Esophagus (tissue), 2 donors: ENCODE measurements around the gene BAAT. TPM values are rescaled to one million over a fixed set of nuclear protein-coding genes. Genes with fewer than 3 reads are reported as not detected.

Experiments
- H3K27ac ChIP-seq, 2 donors: one replicate each; pipeline ENCODE4 v1.5.1; 2013; ENCODE audit warnings: low read depth in 2 of 2, mild to moderate bottlenecking in 2 of 2, inconsistent platforms in 1 of 2, low read length in 1 of 2, moderate library complexity in 1 of 2
- H3K27me3 ChIP-seq, 2 donors: one replicate each; pipeline ENCODE4 v1.6.1; 2013; ENCODE audit warnings: low read length in 2 of 2, control low read depth in 1 of 2, mild to moderate bottlenecking in 1 of 2; ENCODE audit not compliant: insufficient read depth in 2 of 2, control insufficient read depth in 1 of 2
- H3K36me3 ChIP-seq, 2 donors: one replicate each; pipeline ENCODE4 v1.6.1; 2013; ENCODE audit warnings: low read length in 1 of 2; ENCODE audit not compliant: control insufficient read depth in 2 of 2, insufficient read depth in 2 of 2
- H3K4me1 ChIP-seq, 2 donors: one replicate each; pipeline ENCODE4 v1.6.1; 2013; ENCODE audit warnings: low read length in 1 of 2; ENCODE audit not compliant: control insufficient read depth in 2 of 2, insufficient read depth in 2 of 2
- H3K4me3 ChIP-seq, 2 donors: one replicate each; pipeline ENCODE4 v1.5.1; 2013; ENCODE audit warnings: low read length in 2 of 2, mild to moderate bottlenecking in 2 of 2, low read depth in 1 of 2, moderate library complexity in 1 of 2
- H3K9me3 ChIP-seq, 2 donors: one replicate each; pipeline ENCODE4 v1.6.1; 2013; ENCODE audit warnings: mild to moderate bottlenecking in 2 of 2, low read depth in 1 of 2, low read length in 1 of 2, moderate library complexity in 1 of 2; ENCODE audit not compliant: control insufficient read depth in 2 of 2, insufficient read depth in 1 of 2
- WGBS, 2 donors: extraction: QIAGEN DNeasy Blood & Tissue Kit; methylation state at CpG; one replicate each; pipeline ENCODE4 v1.1.7; 2013; 5-methylcytosine and 5-hydroxymethylcytosine counted together
- polyA plus RNA-seq, 2 donors: library from polyadenylated mRNA; stranded (reverse); fragments of 200-250 nt; gene quantifications; one replicate each; pipeline ENCODE4 v1.2.3, GENCODE V29; 2013
- donor health status: healthy with polysubstance abuse.
- donor health status: Bipolar disorder and iron deficiency.

The BAAT gene
- polyA plus RNA-seq, 2 donors: 0.01 TPM; not detected in 1

DNA sequence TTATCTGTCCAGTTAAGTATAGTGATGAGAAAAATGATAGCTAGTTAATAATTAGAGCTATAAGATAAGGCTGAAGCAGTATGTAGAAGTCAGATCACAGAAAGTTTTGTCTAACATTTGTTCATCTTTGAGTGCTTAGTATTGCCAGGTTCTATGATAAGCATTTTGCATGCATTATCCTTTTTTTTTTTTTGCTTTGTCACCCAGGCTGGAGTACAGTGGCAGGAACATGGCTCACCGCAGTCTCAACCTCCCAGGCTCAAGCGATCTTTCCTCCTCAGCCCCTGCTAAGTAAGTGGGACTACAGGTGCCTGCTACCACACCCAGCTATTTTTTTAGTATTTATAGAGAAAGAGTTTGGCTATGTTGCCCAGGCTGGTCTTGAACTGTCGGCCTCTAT lies 17.5 kb downstream of the BAAT start:
- no peaks in the 10 kb centered on the region for H3K9me3 ChIP-seq
- H3K27me3 ChIP-seq: no peaks in the 10 kb centered on the region
- H3K36me3 ChIP-seq: no peaks in the 10 kb centered on the region
- H3K27ac ChIP-seq: no peak overlapping the region
- 92 to 100% methylated on average over 3 of the region's 3 CpGs for WGBS, 2 donors
- no peaks in the 10 kb centered on the region for H3K4me1 ChIP-seq
- H3K4me3 ChIP-seq: no peak overlapping the region

DNA sequence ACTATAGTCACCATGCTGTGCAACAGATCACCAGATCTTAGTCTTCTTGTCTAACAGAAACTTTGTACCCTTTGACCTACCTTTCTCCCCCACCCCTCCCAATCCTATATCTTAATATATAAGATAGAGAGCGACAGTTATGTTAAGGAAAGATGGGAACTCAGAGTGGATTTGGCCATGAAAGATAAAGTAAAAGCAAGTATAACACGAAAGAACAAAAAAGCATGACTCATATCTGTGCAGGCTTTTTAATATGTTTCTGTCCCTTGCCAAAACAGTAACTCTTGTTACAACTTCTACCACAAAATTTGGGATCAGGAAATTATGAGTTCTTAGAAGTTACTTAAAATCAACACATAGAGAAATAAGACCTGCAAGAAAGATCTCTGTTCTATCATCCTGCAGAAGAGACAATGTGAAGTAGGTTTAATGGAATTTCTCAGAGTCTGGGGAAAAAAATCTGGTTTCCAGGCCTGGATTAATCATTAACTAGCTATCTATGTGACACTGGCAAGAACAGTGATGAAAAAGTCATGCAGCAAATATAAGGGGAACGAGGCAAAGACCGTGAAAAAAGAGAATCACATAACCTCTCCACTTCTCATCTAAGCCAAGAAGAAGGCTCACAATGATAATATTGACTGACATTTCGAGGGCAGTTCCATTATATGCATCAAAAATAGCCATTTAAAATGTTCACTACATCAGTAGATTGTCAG lies 18.6 kb downstream of the BAAT start:
- Histone ChIP-seq H3K4me1 (no peaks in the 10 kb centered on the region), H3K27ac (no peak overlapping the region), H3K36me3 (no peaks in the 10 kb centered on the region), H3K9me3 (no peaks in the 10 kb centered on the region), H3K4me3 (no peak overlapping the region), H3K27me3 (no peaks in the 10 kb centered on the region)
- 38 to 46% methylated on average over 5 of the region's 5 CpGs for WGBS, 2 donors

GRCh38 chr9:101365181-101365580 lies 19.6 kb downstream of the BAAT start:
- Histone ChIP-seq H3K4me3 (no peak overlapping the region), H3K27me3 (no peaks in the 10 kb centered on the region), H3K27ac (no peak overlapping the region), H3K36me3 (no peaks in the 10 kb centered on the region), H3K9me3 (no peaks in the 10 kb centered on the region), H3K4me1 (no peaks in the 10 kb centered on the region)

DNA sequence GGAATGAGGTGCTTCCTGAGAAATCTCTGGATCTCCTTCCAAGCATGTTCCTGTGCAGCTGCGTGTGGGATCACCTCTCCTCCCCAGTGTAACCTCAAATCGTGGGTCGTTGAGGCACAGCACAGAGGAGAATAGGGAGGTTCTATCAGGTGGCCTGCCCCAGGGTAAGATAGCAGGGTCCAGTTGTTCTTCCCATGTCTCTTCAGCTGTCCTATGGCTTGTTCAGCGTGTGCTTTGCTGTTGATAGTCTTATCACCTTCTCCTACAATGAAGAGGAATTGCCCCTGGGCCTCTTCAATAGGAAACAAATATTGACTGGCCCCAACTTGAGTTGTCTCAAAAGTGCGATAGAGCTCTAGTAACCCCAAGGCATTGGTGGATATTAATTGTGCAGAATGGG lies 22.4 kb downstream of the BAAT start:
- no peaks in the 10 kb centered on the region for H3K36me3 ChIP-seq
- WGBS, 2 donors: 84 to 88% methylated on average over 5 of the region's 5 CpGs
- no peak overlapping the region for H3K4me3 ChIP-seq
- H3K27me3 ChIP-seq: no peaks in the 10 kb centered on the region
- no peak overlapping the region for H3K27ac ChIP-seq
- H3K4me1 ChIP-seq: no peaks in the 10 kb centered on the region
- no peaks in the 10 kb centered on the region for H3K9me3 ChIP-seq

DNA sequence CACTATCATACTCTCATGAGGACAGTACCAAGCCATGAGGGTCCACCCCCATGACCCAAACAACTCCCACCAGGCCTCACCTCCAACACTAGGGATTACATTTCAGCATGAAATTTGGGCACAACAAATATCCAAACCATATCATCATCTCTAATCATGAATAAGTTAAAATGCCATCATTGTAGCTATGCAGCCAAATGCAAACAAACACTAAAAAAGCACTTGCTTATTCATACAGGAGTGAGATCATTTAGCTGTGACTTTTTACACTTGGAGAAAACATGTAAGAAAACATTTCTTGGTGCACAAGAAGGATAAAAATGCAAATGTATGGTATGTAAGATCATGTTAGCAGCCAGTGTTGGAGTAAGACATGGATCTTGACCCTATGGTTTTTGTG lies 24.2 kb downstream of the BAAT start:
- Histone ChIP-seq H3K27me3 (no peaks in the 10 kb centered on the region), H3K4me3 (no peak overlapping the region), H3K36me3 (no peaks in the 10 kb centered on the region), H3K27ac (no peak overlapping the region), H3K9me3 (no peaks in the 10 kb centered on the region), H3K4me1 (no peaks in the 10 kb centered on the region)

DNA sequence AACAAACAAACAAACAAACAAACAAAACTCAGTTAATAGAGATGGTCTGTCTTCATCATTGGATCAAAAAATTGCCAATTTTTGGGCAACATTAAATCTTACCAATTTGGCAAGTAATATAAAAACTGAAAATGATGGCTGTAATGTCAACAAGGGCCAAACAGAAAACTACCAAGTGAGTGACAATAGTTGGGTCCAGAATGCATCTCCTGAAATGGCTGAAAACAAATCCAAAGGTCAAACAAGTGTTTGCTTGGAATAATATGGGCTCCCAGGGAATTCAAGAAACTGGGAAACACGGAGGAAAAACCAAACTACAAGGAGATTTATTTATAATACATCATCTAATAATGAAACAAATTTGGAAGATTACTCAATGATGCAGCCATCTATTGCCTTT lies 25.1 kb downstream of the BAAT start:
- Histone ChIP-seq H3K9me3 (no peaks in the 10 kb centered on the region), H3K4me1 (peaks cover 0 to 2% of the 10 kb centered on the region in 2 donors), H3K4me3 (no peak overlapping the region), H3K27me3 (no peaks in the 10 kb centered on the region), H3K27ac (no peak overlapping the region), H3K36me3 (no peaks in the 10 kb centered on the region)
- WGBS, 2 donors: 74 to 83% methylated on average over 1 of the region's 1 CpG

- Histone ChIP-seq H3K27me3 (no peaks in the 10 kb centered on the region), H3K9me3 (no peaks in the 10 kb centered on the region), H3K4me3 (no peak overlapping the region), H3K4me1 (peaks cover 0 to 2% of the 10 kb centered on the region in 2 donors), H3K36me3 (no peaks in the 10 kb centered on the region), H3K27ac (no peak overlapping the region)
- WGBS, 2 donors: 43 to 45% methylated on average over 1 of the region's 1 CpG
These were observed 28.2 kb downstream of the BAAT start for GRCh38 chr9:101356619-101357018.

DNA sequence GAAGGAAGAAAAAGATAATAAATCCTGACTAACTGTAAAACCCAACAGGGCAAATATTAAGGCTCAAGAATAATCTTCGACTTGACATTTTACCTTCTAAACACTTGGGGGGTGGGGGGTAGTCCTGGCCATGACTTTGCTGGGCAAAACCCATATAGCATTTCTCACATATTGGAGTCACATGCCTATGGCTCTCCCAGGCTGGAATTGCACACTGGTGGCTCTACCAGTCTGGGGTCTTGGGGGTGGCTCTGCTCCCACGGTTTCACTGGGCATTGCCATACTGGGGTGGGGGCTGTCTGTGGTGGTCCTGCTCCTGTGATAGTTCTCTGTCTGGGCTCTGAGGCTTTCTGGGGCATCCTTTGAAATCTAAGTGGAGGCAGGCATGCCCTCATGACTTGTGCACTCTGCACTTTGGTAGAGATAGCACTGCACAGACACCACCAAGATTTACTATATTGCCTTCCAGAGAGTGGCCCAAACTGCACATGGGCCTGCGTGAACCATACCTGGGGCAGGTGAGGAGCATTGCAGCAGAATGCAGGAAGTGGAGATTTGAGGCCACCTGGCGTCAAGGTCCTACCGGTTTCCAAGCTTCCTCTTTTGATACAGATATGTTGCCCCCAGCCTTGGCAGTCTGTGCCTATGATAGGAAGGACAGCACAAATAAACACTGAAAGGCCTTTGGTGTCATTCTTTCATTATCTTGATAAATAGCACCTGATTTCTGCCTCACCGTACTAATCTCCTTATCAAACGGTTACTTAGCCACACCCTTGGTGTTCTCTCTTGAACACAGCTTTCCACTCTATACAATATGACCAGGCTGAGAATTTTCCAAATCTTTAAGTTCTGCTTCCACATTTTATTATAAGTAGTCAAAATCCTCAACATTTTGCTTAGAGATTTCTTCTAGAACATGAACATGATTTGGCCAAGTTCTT lies 29.8 kb downstream of the BAAT start:
- 57 to 62% methylated on average over 7 of the region's 7 CpGs for WGBS, 2 donors

DNA sequence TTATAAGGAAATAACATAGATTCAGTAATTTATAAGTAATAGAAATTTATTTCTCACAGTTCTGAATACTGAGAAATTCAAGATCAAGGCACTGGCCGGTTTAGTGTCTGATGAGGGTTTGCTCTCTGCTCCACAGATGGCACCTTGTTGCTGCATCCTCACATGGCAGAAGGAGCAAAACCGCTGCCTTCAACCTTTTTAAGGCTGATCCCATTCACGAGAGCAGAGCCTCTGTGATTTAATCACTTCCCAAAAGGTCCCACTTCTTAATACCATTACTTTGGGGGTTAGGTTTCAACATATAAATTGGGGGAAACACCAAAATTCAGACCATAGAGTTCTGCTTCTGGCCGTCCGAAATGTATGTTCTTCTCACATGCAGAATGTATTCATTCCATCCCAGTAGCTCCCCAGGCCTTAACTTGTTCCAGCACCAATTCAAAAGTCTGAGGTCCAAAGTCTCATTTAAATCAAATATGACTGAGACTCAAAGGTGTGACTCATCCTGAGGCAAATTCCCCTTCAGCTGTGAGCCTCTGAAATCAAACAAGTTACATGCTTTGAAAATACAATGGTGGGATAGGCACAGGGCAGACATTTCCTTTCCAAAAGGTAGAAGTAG lies 30.6 kb downstream of the BAAT start:
- no peaks in the 10 kb centered on the region for H3K9me3 ChIP-seq
- H3K4me1 ChIP-seq: peaks cover 0 to 2% of the 10 kb centered on the region in 2 donors
- H3K27ac ChIP-seq: no peak overlapping the region
- H3K4me3 ChIP-seq: no peak overlapping the region
- WGBS, 2 donors: 65 to 71% methylated on average over 5 of the region's 5 CpGs
- H3K36me3 ChIP-seq: no peaks in the 10 kb centered on the region
- H3K27me3 ChIP-seq: no peaks in the 10 kb centered on the region

More for the DNA sequence above, 29.8 kb downstream of the BAAT start:
- Histone ChIP-seq H3K4me1 (peaks cover 0 to 2% of the 10 kb centered on the region in 2 donors), H3K4me3 (no peak overlapping the region), H3K27me3 (no peaks in the 10 kb centered on the region), H3K27ac (no peak overlapping the region), H3K36me3 (no peaks in the 10 kb centered on the region), H3K9me3 (no peaks in the 10 kb centered on the region)
